ENCODE results near the gene LTC4S. TPM values are rescaled to one million over a fixed set of nuclear protein-coding genes. Genes with fewer than 3 reads are reported as not detected.

LTC4S gene
- total RNA-seq, 6 donors from 2014 or later, result 6.7 to 33.1 (median 21.3) TPM

DNA sequence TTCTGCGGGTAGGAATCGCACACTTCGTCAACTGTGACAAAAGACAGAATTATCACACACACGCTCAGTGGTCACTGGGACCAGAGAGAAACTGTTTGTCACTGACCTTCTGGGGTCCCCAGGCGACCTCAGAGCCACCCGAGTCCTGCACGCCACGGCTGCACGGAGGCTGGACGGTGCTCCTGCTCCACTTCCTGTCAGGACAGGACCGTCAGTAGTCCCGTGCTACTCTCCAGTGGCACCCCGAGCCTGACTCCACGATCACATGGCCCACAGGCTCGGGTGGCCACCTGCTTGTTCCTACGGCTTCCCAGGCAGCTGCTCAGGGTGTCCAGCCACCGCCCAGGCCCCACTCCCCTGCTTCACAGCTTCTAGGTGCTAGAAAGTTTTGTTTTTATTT lies 47.0 kb downstream of the LTC4S start:
- ATAC-seq (ENCODE audit: low FRiP score in 2 of 2) (no peak), DNase-seq (peak in 1 of 2 donors; percentile 62)
- WGBS, 2 donors, result 95% methylated on average over 11 to 17 of the region's 17 CpGs
- peaks cover 4 to 19% (median 12%) of the 10 kb centered on the region in 4 donors for H3K4me1 ChIP-seq
- no peak for TF ChIP-seq POLR2A (IDR thresholded peaks at IDR 0.05)
- TF ChIP-seq, protein P1, sequence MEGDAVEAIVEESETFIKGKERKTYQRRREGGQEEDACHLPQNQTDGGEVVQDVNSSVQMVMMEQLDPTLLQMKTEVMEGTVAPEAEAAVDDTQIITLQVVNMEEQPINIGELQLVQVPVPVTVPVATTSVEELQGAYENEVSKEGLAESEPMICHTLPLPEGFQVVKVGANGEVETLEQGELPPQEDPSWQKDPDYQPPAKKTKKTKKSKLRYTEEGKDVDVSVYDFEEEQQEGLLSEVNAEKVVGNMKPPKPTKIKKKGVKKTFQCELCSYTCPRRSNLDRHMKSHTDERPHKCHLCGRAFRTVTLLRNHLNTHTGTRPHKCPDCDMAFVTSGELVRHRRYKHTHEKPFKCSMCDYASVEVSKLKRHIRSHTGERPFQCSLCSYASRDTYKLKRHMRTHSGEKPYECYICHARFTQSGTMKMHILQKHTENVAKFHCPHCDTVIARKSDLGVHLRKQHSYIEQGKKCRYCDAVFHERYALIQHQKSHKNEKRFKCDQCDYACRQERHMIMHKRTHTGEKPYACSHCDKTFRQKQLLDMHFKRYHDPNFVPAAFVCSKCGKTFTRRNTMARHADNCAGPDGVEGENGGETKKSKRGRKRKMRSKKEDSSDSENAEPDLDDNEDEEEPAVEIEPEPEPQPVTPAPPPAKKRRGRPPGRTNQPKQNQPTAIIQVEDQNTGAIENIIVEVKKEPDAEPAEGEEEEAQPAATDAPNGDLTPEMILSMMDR (IDR thresholded peaks at IDR 0.05), result no peak
- no peak for TF ChIP-seq EP300 (IDR thresholded peaks at IDR 0.05)
- no peak for TF ChIP-seq POLR2AphosphoS5 (IDR thresholded peaks at IDR 0.05)
- no peaks in the 10 kb centered on the region for H3K27me3 ChIP-seq
- no peak overlapping the region for H3K27ac ChIP-seq
- H3K36me3 ChIP-seq, result peaks cover 23 to 69% (median 38%) of the 10 kb centered on the region in 4 donors
- no peak overlapping the region for H3K4me3 ChIP-seq
- H3K9me3 ChIP-seq, result no peaks in the 10 kb centered on the region

DNA sequence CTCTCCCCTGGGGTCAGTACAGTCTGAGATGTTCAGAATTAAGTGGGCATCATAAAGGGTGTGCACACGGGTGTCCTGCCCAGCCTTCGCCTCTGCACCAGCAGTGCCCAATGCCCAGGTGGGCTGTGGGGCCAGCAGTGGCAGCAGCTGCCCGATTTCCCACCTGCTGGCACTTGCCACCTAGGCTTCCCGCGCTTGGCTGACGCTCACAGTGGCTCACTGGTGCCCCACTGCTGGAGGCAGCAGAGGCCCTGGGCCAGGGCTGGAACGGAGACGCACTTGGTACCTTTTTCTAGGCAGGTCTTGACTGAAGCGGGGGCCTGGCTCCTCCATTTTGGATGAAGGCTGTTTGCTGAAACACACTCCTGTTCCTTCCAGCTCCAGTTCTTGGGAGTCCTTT lies 47.8 kb downstream of the LTC4S start:
- H3K4me1 ChIP-seq, result peaks cover under 1 to 11% (median 6%) of the 10 kb centered on the region in 4 donors
- no peak for ATAC-seq (ENCODE audit: low FRiP score in 2 of 2)
- H3K36me3 ChIP-seq, result peaks cover 15 to 68% (median 31%) of the 10 kb centered on the region in 4 donors
- peak in 1 of 2 donors; percentile 56 for DNase-seq
- TF ChIP-seq, protein P1 (IDR thresholded peaks at IDR 0.05), result no peak
- TF ChIP-seq POLR2AphosphoS5 (IDR thresholded peaks at IDR 0.05) (no peak), POLR2A (IDR thresholded peaks at IDR 0.05) (no peak), EP300 (IDR thresholded peaks at IDR 0.05) (no peak)
- 98 to 100% methylated on average over 5 to 9 of the region's 9 CpGs for WGBS, 2 donors
- no peaks in the 10 kb centered on the region for H3K27me3 ChIP-seq
- H3K4me3 ChIP-seq, result no peak overlapping the region
- no peaks in the 10 kb centered on the region for H3K9me3 ChIP-seq
- no peak overlapping the region for H3K27ac ChIP-seq

Small RNA genes lying within 50 kb of the gene (small RNA-seq; reads per million reads assigned to genes)
- gene MIR1229, result 0 to 0.57 (median 0.07) reads per million in 4 donors

Other genes with a start within 250 kb of the LTC4S start
- 100 to 1,000 TPM in 2 of 6 donors, 10 to 100 TPM in 4; 42.3 to 128 (median 74.7) TPM for gene RUFY1, start 243.4 kb upstream of the LTC4S start, total RNA-seq
- 1,000 to 10,000 TPM in 1 of 6 donors, 100 to 1,000 TPM in 5; 366 to 1,930 (median 429) TPM for gene HNRNPH1, start 170.3 kb upstream of the LTC4S start, total RNA-seq
- gene CBY3, start 113.0 kb upstream of the LTC4S start, total RNA-seq, result 1 to 10 TPM in 3 of 6 donors, not detected in 3; 1.7 to 2.1 (median 1.8) TPM
- gene CANX, start 95.0 kb upstream of the LTC4S start, total RNA-seq, result 100 to 1,000 TPM; 139 to 754 (median 342) TPM
- 10 to 100 TPM; 22.5 to 59.7 (median 26.7) TPM for gene MAML1, start 61.2 kb upstream of the LTC4S start, total RNA-seq
- 100 to 1,000 TPM; 107 to 266 (median 158) TPM for gene MGAT4B, start 12.9 kb downstream of the LTC4S start, total RNA-seq
- gene SQSTM1, start 26.9 kb downstream of the LTC4S start, total RNA-seq, result 100 to 1,000 TPM; 390 to 666 (median 574) TPM
- gene MRNIP, start 64.8 kb downstream of the LTC4S start, total RNA-seq, result 100 to 1,000 TPM in 1 of 6 donors, 10 to 100 TPM in 5; 20.7 to 142 (median 33.2) TPM
- gene TBC1D9B, start 113.9 kb downstream of the LTC4S start, total RNA-seq, result 100 to 1,000 TPM in 4 of 6 donors, 10 to 100 TPM in 2; 66.4 to 228 (median 110) TPM